Activated CD4-positive, alpha-beta T cell treated with anti-CD3 and anti-CD28 coated beads, Interleukin-10, Interleukin-2, amounts not matched to agents 100 ng/mL and 50 ng/mL, durations not matched to agents 16 hours and 8 hours (primary cell): ENCODE measurements around the gene PRRT1B.

Source experiments
- DNase-seq: peaks from one replicate; pipeline ENCODE4 v3.0.0-alpha.2; 2020

The PRRT1B gene

DNA sequence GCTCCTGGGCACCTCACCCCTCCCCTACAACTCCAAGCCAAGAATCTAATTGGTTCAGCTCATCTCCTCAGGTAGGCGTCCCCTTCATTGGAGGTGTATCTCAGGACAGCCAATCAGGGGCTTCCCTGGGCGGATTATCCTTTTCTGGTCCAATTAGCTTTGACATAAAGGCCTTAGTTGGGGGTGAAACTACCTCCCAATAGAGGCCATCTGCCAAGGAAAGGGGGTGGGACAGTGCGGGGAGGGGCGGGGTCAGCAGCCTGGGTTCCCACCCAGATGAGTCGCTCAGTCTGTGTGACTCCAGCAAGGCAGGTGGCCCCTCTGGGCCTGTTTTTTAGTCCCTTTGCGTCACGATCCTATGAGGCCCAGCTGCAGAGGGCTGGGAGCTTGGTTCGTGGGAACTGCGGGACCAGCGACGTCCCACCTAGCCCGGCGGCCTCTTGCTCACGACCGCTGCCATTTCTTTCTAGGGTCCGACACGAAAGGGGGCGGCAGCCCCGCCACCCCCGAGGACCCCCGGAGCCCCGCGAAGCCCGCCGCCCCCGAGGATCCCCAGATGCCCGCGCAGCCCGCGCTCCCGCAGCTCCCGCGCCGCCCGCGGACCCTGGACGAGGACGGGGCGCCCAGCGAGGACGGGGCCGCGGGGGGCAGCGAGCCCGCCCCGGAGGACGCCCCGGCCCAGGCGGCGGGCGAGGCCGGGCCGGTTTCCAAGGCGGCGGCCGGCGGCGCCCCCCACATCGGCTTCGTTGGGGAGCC is 8.9 kb downstream of the PRRT1B start:
- no peak for DNase-seq

DNA sequence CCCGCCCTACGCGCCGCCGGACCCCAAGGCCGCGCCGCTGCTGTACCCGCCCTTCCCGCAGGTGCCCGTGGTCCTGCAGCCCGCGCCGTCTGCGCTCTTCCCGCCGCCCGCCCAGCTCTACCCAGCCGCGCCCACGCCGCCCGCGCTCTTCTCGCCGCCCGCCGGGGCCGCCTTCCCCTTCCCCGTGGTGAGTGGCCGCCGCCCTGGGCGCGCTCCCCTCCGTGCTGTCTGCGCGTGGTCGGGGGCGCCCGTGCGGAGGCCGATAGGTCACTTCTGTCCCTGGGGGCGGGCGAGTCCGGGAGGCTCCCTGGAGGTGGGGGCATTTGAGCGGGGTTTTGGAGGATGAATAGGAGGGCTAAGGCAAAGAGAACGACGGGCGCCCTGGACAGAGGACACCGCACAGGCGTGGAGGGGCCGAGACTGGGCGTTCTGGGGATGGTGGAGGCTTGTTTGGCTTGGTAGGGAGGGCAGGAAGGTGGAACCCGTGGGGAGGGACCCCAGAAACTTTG is 9.6 kb downstream of the PRRT1B start:
- no peak for DNase-seq

DNA sequence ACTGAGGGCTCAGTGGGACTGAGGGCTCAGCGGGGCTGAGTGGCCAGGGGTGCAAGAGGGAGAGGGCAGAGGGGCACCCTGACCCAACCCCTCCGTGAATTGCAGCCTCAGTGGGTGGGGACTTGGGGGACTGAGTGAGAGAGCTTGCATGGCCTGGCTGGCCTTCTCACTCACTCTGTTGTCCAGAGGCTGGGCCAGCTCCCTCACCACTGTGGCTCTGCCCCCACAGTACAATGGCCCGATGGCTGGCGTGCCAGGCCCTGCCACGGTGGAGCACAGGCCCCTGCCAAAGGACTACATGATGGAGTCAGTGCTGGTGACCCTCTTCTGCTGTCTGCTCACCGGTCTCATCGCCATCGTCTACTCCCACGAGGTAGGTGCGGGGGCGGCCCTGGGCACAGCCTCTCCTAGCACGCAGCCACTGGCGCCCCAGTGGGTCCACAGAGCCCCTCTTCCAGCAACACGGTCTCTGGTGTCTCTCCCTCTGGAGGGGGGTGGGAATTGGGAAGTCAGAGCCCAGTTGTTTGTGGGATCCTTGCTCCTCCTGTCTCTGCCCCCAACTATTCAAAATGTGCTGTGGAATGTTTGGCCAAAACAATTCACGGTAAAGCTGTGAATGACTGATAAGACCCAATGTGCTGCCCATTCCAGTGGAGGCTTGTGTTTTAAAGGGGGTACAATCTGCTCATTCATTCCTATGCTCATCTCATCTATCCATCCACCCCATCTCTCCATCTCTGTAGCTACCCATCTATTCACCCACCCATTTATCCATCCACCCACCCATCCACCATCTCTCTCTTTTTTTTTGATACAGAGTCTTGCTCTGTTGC is 10.7 kb downstream of the PRRT1B start:
- DNase-seq: no peak

DNA sequence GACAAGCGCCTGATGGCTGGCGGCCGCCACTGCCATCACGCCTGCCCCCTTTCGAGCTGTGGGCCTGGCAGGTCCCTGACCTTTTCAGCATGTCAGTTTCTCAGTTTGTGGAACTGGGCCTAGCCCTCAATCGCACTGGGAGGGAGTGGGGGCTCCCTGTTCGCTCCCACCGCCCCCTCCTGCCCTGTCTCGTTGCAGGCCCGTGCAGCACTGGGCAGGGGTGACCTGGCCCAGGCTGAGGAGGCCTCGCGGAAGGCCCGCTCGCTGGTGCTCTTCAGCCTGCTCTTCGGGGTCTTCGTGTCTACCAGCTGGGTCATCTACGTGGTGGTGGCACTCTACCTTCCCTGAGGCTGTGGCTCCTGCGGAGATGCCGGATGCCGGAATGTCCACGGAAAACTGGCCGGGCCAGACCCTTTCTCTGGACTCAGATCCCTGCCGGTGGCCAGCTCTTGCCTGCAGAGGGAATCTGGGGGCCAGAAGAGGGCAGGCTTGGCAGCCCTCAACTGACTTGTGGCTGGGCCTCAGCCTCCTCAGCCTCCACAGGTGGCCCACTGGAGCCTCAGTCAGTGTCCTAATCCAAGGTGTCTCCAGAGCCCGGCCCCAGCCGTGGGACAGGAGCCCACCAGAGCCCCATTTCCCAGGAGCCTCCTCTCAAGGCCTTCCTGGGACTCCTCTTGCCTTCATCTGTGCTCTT is 12.7 kb downstream of the PRRT1B start:
- DNase-seq: no peak

DNA sequence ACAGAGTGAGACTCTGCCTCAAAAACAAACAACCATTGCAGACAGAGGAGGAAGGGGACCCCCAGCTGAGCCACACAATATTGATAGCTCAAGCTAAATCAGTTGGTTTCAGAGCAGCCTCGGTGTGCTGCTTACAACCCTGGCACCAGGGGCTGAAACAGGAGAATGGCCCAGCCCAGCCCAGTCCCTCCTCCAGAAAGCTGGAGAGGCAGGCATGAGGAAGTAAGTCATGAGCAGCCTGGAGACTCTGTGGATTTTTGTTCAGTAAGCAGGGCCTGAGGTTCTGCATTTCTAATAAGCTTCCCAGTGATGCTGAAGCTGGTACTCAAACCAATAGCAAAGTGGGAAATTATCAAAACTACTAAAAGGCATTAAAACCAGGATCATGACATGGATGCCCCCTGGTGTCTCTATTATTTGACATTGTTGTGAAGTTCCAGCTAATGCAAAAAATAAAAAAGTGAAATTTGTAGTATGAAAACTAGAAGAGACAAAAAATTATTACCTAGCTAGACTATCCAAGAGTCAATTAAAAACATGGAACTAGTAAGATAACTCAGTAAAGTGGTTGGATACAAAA is 14.2 kb downstream of the PRRT1B start:
- no peak for DNase-seq

DNA sequence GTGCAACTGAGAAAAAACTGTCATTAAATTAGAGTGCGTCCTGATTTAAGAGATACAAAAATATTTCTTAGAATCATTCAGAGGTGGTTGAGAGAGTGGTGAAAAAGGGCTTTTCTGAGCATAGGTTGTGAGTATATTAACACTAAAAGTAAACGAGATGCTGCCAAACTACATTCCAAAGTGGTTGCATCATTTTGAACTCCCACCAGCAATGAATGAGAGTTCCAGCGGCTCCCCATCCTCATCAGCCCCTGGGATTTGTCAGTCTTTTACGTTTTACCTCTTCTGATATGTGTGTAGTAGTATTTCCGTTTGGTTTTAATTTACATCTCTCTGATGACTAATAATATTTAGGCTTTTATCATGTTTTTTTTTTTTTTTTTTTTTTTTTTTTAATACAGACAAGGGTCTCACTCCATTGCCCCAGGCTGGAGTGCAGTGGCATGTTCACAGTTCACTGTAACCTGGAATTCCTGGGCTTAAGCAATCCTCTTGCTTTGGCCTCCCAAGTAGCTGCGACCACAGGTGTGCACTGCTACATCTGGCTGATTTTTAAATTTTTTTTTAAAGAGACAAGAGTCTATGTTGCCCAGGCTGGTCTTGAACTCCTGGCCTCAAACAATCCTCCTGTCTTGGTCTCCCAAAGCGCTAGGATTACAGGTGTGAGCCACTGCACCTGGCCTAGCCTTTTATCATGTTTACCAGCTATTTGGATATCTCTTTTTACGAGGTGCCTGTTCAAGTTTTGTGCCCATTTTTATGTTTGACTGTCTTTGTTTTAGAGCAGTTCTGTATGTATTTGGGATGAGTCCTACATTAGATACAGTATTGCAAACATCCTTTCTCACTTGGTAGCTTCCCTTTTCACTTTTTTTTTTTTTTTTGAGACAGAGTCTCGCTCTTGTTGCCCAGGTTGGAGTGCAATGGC is 17.0 kb downstream of the PRRT1B start:
- no peak for DNase-seq

DNA sequence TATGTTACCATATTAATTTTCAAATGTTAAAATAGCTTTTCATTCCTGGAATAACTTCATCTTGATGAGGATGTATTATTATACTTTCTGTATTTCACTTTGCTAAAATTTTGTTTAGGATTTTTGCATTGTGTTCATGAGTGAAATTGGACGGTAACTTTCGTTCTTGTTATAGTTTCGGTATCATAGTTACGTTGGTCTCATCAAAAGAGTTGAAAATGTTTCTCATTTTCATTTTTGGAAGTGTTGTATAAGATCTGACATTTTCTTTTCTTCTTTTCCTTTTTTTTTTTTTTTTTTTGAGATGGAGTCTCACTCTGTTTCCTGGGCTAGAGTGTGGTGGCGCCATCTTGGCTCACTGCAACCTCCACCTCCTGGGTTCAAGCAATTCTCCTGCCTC is 20.0 kb downstream of the PRRT1B start:
- peak; percentile 17 for DNase-seq

DNA sequence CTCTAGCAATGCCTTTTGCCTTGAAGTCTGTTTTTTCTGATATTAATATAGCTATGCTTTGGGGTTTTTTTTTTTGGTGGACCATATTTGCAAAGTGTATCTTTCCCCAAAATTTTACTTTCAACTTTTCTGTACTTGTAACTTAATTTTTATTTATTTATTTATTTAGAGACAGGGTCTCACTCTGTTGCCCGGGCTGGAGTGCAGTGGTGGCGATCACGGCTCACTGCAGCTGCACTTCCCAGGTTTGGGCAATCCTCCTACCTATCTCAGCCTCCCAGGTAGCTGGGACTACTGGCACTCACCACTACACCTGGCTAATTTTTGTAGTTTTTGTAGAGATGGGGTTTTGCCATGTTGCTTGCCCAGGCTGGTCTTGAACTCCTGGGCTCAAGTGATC is 20.8 kb downstream of the PRRT1B start:
- DNase-seq: no peak

DNA sequence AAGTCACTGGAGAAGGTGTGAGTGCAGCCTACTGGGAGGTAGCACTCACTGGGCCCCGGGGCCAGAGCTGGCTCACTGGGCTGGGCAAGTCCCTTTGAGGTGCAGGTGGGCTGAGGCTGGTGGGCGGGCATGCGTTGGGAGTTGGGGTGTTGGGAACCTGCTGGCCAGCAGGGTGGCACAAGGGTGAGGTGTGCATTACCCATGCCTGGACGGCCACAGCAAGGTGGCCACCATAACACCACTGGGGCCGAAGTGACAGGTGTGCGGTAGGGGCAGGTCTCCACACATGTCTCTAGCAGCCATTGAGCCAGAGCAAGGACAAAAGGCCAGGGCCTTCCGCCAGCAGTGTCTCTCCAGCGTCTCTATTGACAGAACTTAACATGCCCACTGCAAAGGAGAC is 22.6 kb downstream of the PRRT1B start:
- DNase-seq: no peak

DNA sequence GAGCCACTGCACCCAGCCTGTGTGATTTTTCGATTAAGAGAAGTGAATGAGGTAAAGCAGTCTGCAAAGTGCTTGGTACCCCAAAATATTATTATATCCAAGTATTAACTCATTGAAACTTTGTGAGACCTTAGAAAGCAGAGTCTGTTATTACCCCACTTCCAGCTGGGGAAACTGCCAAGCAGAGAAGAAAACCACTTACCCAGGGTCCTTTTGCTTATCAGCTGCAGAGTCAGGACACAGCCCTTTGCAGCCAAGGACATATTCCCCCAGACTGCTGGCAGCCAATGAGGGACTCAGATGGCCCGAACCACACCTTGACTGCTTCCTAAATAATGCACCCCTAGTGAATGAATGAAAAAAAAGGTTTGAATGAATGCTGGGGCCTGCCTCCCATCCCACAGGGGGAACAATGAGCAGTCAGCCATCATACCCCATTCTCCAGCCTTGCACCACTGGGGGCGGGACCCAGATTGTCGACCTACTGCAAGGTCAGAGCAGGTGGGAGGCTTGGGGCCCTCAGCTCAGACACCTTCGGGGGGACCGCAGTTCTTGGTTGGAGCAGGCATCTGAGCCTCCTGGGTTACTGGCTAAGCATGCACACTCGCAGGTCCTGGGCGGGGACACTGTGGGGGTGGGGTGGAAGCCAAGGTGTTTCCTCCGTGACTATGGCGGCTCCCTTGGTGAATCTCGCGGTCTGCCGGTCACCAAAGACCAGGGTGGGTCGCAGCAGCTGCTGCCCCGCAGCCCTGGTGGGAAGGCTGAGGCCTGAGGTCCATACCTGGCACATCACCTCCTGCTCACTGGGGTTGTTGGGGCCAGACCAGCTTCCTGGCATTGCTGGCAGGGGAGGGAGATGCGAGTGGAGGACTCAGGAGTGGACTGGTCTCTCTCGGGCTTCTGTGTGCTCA is 29.7 kb downstream of the PRRT1B start:
- DNase-seq: no peak

DNA sequence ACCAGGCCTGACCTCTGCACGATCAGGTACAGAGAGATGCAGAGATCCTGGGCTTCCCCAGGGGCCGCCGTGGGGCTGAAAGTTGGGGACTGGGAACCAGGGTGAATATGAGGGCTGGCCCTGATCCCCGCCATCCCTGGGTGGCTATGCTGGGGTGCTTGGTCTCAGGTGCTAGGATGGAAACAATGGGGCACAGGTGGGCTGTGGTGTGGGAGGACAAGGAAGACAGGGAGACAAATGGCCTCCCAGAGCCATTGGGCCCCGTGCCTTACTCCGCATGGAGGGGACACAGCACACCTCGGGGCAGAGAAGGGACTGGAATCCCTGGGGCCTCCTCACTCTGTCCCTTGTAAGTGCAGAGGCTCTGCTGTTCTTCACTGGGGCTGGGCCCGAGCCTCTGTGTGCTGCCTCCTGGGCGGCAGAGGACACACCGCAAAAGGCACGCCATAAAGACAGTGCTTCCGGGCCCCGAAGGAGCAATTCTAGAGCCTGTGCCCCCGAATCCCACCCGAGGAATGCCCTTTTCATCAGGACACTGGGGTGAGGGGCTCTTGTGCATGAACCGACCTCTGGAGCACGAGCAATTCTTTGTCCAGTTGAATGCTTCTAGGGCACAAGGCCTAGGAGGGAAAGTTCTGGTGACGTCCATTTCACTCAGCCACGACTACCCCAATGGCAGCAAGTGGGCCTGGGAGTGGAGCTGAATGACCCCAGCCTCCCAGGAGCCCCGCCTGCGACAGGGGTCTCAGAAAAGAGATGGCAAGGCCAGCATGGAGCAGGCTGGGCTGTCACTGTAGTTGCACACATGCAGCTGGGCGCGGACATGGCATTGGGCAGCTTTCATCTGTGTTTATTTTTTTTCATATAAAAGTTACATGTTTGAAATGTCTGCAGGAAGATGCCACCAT is 30.9 kb downstream of the PRRT1B start:
- no peak for DNase-seq

DNA sequence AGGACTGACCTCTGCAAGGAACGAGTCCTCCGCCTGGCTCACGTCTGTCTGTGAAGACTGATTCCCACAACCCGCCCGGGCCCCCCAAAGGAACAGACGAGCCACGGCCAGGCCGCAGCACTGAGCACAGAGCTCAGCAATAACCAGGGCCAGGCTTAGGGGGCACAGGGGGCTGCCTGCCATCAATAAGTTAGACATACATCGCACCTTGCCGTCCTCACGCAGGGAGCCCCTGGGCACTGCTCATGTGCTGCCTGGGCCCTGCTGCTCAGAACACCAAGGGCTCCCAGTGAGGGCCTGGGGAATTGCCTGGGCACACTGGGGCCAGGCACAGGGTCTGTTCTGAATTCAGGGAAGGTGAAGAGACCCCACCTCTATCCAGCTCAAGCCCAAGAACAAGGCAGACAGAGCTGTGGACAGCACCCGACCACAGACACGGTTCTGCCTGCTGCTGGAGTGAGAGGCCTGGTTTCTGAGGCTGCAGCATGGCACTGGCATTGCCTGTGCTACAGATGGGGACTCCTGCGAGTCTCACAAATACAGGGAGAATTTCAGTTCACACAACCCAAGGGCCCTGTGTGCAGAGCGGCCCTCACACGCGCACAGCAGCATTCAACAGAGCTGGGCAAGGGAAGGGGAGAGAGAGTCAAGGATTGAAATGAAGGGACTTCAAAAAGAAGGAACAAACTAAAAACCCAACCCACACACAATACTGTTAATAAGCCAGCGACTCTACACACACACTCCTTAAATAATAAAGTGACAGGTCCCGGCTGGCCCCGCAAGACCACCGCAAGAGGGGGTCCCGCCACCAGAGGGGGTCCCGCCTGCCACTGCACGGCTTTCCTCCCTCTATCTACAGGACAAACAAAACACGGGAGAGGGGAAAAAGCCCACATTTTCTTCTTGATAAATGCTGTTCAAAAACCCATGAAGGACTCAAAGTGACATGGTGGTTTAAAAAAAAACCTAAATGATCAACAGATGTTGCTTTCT is 32.0 kb downstream of the PRRT1B start:
- no peak for DNase-seq

DNA sequence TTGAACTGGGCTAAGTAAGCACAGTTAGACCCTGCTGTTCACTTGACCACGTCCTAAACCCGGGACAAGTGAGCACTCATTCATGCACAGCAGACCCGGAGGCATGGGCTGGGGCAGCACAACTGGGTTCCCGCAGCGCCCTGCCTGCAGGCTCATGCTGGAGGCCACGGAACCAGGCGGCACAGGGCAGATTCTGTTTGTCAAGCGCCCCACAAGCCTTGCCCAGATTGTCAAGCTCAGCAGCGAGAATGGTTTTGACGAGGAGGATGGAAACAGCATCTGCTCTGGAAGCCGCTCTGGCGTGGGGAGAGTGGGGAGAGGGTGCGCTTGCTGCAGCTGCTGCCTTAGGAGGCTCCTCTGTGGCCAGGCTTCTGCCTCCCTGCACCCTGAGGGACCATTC is 32.7 kb downstream of the PRRT1B start:
- DNase-seq: no peak

DNA sequence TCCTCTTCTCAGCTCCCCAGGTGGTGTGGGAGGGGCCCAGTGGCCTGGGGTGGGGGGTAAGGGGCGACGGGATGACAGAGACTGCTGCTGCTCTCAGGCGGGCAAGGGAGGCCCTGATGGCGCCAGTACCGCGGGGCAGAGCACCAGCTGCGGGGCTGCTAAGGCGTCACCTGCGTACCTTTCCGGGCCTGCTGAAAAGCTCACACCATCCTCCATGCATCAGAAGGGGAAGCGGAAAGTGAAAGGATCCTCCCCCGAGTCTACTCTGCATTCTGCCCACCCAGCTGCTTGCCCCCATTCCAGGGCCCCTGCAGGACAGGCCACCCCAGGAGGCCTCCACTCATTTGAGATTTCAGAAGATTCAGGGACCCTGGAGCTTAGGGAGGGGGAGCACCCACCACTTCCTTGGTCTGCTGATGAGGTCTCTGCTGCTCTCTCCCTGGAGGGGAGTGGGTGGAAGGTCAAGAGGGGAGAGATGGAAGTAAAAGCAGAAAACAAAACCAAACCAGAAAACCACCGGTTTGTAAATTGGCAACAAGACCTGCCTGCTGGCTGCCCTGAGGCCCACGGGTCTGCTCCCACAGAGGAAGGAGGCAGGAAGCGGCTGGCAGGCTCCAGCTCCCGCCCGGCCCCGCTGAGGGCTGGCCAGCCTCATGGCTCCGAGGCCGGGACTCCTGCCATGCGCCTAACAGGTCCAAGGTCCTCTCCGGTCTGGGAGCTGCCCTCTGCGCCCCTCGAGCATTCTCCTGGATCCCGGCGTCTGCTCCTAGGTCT is 33.6 kb downstream of the PRRT1B start:
- DNase-seq: peak; percentile 42

DNA sequence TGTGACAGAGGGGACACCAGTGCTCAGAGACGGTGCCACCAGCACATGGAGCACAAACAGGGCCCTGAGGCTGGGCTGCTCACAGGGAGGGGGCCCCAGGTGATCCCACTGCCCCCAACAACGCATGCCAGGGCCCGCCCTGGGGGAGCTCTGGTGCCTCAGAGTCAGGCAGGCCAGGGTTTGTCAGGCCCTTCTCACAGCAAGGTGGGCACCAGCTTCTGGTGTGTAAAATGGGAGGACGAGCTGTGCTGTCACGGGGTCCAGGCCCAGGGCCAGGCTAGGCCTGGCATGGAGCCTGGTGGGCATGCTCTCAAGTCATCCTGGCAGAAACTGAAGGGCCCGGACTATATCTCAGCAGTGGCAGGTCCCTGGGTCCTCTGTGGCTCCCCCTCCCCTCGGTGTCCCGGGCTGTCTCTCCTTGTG is 34.5 kb downstream of the PRRT1B start:
- no peak for DNase-seq

DNA sequence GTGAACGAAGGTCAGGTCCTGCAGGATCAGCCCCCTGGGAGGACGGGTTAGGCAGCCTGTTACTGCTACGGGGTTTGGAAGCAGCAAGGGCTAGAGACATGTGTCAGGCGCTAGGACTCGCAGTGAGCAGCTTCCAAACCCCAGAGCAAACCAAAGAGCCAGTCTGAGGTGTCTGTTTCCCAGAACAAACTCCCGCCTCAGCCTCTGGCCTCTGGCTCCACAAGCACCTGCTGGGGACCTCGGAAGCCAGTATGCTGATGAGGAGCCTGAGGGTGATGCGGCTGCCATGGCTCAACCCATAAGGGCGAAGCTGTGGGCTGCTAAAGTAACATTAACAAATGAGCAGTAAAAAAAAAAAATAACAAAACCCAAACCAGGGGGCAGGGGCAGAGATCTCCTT is 35.0 kb downstream of the PRRT1B start:
- no peak for DNase-seq

DNA sequence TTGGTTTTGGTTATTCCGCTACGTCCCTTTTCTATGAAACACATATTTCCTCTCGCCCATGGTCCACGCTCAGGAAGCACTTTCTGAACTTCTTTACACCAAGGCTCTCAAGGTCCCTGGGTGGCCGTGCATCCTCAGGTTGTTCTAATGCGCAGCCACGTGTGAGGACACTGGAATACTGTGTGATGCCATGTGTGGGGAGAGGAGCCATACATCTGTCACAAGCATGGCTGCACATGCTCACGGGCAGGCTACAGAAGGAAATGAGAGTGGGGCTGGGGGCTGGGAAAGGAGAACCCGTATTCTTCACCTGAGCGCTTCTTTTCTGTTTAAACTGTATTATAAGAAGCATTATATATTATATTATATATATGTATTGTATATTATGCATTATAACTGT is 36.7 kb downstream of the PRRT1B start:
- DNase-seq: no peak
